Measurements from ENCODE around the gene MED16.
"Not testable (repeated sequence)": the region's sequence is repeated elsewhere in the genome, so short reads cannot be mapped to it uniquely, and the experiment has no call there.

The MED16 gene

GRCh38 chr19:821825-822503 lies 71.0 kb downstream of the MED16 start, which contains the start of gene PLPPR3:
Gene PLPPR3, minus strand, starts transcription at chr19:821955. Its CDS starts 396 bp downstream, at chr19:821559.
- DNase-seq = no peak

GRCh38 chr19:821231-821824 lies 71.7 kb downstream of the MED16 start:
- no peak for DNase-seq

- DNase-seq = not testable (repeated sequence)
Measured at GRCh38 chr19:820212-820611, 72.8 kb downstream of the MED16 start.
